ENCODE results near the gene MAP3K20. TPM values are rescaled to one million over a fixed set of nuclear protein-coding genes. Genes with fewer than 3 reads are reported as not detected.
"Not testable (repeated sequence)": the region's sequence is repeated elsewhere in the genome, so short reads cannot be mapped to it uniquely, and the experiment has no call there.

MAP3K20 gene
- total and polyA plus RNA-seq, 10 donors, result 3.2 to 24.1 (median 14.6) TPM

DNA sequence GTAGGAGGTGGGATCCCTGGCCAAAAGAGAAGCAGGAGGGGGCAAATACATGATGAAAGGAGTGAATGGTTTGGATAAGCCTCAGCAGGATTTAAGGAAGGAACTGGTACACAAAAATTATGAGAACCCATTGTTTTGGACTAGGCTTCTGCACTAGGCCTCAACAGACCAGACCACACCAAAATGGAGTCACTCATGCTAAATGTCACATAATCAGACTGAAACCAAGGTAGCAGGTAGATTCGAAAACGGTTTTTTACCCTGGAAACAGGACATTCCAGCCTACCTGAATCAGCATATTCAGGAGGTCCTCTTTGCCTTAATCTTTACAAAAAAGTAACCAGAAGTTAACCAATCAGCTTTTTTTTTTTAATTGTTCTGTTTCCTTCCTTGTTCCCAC, 229.7 kb downstream of the MAP3K20 start:
- Histone ChIP-seq H3K9me3 (peaks cover 0 to 19% (median 7%) of the 10 kb centered on the region in 8 donors), H3K36me3 (no peaks in the 10 kb centered on the region), H3K27me3 (replicated peaks in 1 of 7) (no peaks in the 10 kb centered on the region), H3K4me3 (no peak overlapping the region), H3K27ac (no peak overlapping the region), H3K4me1 (no peaks in the 10 kb centered on the region)
- WGBS, 5 donors, result 82 to 98% (median 86%) methylated on average over 2 of the region's 2 CpGs
- DNase-seq, result no peak
- TF ChIP-seq POLR2A (IDR thresholded peaks at IDR 0.05), result no peak
- TF ChIP-seq, protein P1, sequence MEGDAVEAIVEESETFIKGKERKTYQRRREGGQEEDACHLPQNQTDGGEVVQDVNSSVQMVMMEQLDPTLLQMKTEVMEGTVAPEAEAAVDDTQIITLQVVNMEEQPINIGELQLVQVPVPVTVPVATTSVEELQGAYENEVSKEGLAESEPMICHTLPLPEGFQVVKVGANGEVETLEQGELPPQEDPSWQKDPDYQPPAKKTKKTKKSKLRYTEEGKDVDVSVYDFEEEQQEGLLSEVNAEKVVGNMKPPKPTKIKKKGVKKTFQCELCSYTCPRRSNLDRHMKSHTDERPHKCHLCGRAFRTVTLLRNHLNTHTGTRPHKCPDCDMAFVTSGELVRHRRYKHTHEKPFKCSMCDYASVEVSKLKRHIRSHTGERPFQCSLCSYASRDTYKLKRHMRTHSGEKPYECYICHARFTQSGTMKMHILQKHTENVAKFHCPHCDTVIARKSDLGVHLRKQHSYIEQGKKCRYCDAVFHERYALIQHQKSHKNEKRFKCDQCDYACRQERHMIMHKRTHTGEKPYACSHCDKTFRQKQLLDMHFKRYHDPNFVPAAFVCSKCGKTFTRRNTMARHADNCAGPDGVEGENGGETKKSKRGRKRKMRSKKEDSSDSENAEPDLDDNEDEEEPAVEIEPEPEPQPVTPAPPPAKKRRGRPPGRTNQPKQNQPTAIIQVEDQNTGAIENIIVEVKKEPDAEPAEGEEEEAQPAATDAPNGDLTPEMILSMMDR (IDR thresholded peaks at IDR 0.05 in 8 of 11, conservative IDR thresholded peaks at IDR 0.05 in 3 of 11), result no peak
- no peak for TF ChIP-seq POLR2AphosphoS5 (IDR thresholded peaks at IDR 0.05)
- intact Hi-C loops (cut with DNase I; ENCODE audit: low total_unique reads), result no loop called here

DNA sequence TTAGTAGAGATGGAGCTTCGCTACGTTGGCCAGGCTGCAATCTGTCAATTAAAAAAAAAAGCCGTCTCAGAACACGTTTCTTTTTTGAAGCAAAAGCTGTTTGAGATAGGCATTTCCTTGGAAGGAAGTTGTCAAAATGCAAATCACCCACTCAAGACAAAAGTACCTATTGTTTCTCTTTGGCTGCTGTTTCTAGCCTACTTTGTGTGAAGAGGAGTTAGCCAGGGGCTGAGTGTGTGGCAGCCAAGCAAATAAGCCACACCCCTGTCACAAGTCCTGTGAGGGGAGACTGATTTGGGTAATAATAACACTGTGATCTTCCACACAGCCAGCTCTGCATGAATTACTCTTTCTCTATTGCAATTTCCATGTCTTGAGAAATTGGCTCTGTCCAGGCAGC, 231.6 kb downstream of the MAP3K20 start:
- TF ChIP-seq, protein P1 (IDR thresholded peaks at IDR 0.05 in 8 of 11, conservative IDR thresholded peaks at IDR 0.05 in 3 of 11), result no peak
- TF ChIP-seq POLR2AphosphoS5 (IDR thresholded peaks at IDR 0.05) (no peak), POLR2A (IDR thresholded peaks at IDR 0.05) (no peak)
- H3K4me1 ChIP-seq, result no peaks in the 10 kb centered on the region
- no peaks in the 10 kb centered on the region for H3K27me3 ChIP-seq (replicated peaks in 1 of 7)
- H3K27ac ChIP-seq, result no peak overlapping the region
- H3K9me3 ChIP-seq, result no peaks in the 10 kb centered on the region
- DNase-seq, result no peak
- intact Hi-C loops (cut with DNase I; ENCODE audit: low total_unique reads), result no loop called here
- 15 to 25% (median 23%) methylated on average over 4 of the region's 4 CpGs for WGBS, 5 donors
- no peak overlapping the region for H3K4me3 ChIP-seq
- no peaks in the 10 kb centered on the region for H3K36me3 ChIP-seq

DNA sequence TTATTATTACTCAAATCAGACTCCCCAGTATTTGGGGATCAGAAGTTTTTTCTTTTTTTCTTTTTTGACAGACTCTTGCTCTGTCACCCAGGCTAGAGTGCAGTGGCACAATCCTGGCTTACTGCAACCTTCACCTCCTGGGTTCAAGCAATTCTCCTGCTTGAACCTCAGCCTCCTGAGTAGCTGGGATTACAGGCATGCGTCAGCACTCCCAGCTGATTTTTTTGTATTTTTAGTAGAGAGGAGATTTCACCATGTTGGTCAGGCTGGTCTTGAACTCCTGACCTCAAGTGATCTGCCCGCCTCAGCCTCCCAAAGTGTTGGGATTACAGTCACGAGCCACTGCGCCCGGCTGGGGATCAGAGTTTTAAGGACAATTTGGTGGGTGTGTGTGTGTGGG, 233.7 kb downstream of the MAP3K20 start:
- DNase-seq; H3K9me3 ChIP-seq; H3K27ac ChIP-seq; H3K36me3 ChIP-seq; H3K4me3 ChIP-seq; intact Hi-C loops (cut with DNase I; ENCODE audit: low total_unique reads); H3K27me3 ChIP-seq (replicated peaks in 1 of 7); H3K4me1 ChIP-seq: not testable (repeated sequence)
- 71 to 78% (median 73%) methylated on average over 5 of the region's 5 CpGs for WGBS, 5 donors

DNA sequence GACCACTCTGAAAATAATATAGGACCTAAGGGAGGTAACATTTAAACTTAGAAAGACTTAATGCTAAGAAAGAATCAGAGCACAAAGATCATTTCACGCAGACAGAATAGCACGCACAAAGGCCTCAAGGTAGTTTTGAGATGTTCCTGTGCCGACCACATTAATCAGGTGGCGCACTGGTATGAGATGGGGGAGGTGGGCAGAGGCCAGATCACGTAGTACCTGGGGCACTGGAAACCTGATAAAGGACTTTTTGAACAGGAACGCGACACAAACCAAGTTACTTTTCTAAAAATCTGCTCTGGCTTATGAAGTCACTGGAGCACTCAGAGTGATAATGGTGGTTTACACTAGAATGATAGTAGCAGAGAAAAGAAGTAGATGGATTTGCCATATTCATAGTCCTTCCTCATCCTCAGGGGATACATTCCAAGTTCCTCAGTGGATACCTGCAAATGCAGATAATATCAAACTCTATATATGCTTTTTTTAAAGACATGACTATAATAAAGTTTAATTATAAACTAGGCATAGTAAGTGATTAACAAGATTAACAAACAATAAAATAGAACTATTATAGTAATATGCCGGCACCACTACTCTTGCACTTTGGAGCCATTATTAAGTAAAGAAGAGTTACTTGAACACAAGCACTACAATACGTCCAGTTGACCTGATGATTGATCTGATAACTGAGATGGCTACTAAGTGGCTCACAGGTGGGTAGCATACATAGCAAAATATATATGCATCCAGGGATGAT, 236.4 kb downstream of the MAP3K20 start:
- TF ChIP-seq POLR2A (IDR thresholded peaks at IDR 0.05) (no peak), POLR2AphosphoS5 (IDR thresholded peaks at IDR 0.05) (no peak)
- TF ChIP-seq, protein P1 (IDR thresholded peaks at IDR 0.05 in 8 of 11, conservative IDR thresholded peaks at IDR 0.05 in 3 of 11), result no peak
- Histone ChIP-seq H3K4me3 (no peak overlapping the region), H3K27ac (no peak overlapping the region), H3K9me3 (peaks cover 0 to 4% (median 0%) of the 10 kb centered on the region in 8 donors), H3K36me3 (no peaks in the 10 kb centered on the region), H3K4me1 (no peaks in the 10 kb centered on the region), H3K27me3 (replicated peaks in 1 of 7) (no peaks in the 10 kb centered on the region)
- intact Hi-C loops (cut with DNase I; ENCODE audit: low total_unique reads), result no loop called here
- no peak for DNase-seq
- WGBS, 5 donors, result 90 to 94% (median 92%) methylated on average over 9 of the region's 9 CpGs
